ENCODE results near the gene TMEM272.

DNA sequence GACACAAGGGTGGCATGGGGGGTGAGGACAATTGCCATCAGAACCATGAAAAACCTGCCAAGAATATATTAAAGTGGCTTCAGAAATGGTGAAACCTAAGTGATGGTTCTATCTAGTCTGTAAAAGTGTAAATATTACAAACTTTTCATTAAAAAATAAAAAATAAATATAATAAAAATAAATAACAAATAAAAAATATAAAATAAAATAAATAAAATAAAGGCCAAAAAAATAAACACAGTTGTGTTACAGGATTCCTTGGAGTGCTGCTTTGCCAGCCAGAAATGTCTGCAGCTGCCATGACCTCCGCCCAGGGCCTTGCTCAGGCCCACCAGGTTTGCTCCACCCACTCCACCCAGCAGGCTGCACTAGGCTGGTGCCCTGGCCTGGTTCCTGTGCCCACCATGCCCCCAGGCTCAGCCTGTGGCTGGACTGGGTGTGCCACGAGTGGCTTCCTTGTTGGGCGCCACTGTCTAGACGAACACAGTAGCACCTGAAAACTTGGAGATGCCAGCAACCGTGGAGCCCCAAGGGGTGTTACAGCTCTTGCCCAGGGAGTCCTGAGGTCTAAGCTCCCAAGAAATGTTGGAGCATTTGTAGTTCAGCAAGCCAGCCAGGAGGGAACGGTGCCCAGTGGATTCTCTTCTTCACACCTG, 37.7 kb upstream of the TMEM272 start:
- TF ChIP-seq CTCF (IDR thresholded peaks at IDR 0.05) = no peak
- TF ChIP-seq TCF7L2 (IDR thresholded peaks at IDR 0.05; ENCODE audit: low read depth, low read length) = no peak
- TF ChIP-seq POLR2AphosphoS5 (IDR thresholded peaks at IDR 0.05; ENCODE audit: low read depth, low read length) = no peak
- no peak for TF ChIP-seq REST (IDR thresholded peaks at IDR 0.05; ENCODE audit: insufficient read depth in 1 of 2, low read depth in 2 of 2, low read length in 1 of 2)

Measured in Panc1 (cell line).